IMR-90 (cell line): ENCODE results near the gene LPIN1. TPM values are rescaled to one million over a fixed set of nuclear protein-coding genes. Genes with fewer than 3 reads are reported as not detected.

Experiments used
- ATAC-seq: fragments of 200-7000 bp; cut with Tn5 transposase; 2 replicates; pipeline ENCODE4 v1.9.1; 2020; ENCODE audit warnings: low read depth, mild to moderate bottlenecking, moderate library complexity
- BruUV-seq: library from RNA; stranded (reverse); fragments of 400-500 nt; replicated peaks from 2 replicates; lab custom pipeline; 2021; lab: Mats Ljungman, UMichigan
- CTCF ChIA-PET: fragments of 300-600 bp; formaldehyde crosslinking; extraction: SDS; loops from one replicate; lab custom pipeline; 2021; ENCODE audit warnings: antibody characterized with exemption; lab: Yijun Ruan, JAX
- POLR2A ChIA-PET: fragments of 300-600 bp; sonication (Branson Sonifier 250); formaldehyde crosslinking; loops from one replicate; lab custom pipeline; 2022; ENCODE audit warnings: antibody characterized with exemption; ENCODE audit not compliant: unreplicated experiment; lab: Charles Lee
- DNase-seq: peaks from one replicate; pipeline ENCODE4 v3.0.0; 2013
- H2AFZ ChIP-seq: replicated peaks from 2 replicates; pipeline ENCODE3; 2013; ENCODE audit warnings: low read length, mild to moderate bottlenecking; ENCODE audit not compliant: poor library complexity
- H2AK5ac ChIP-seq: 2 replicates; pipeline ENCODE4 v1.6.1; 2013; ENCODE audit warnings: low read depth, low read length, inconsistent platforms
- H2AK9ac ChIP-seq: replicated peaks from 2 replicates; pipeline ENCODE3; 2013; ENCODE audit warnings: mild to moderate bottlenecking, low read depth, low read length, moderate library complexity; ENCODE audit not compliant: poor library complexity
- H2BK120ac ChIP-seq: 2 replicates; pipeline ENCODE4 v1.6.1; 2013; ENCODE audit warnings: low read depth, low read length, inconsistent platforms
- H2BK15ac ChIP-seq: 3 replicates; pipeline ENCODE4 v1.6.1; 2013; ENCODE audit warnings: low read depth, low read length, inconsistent platforms
- H2BK20ac ChIP-seq: 2 replicates; pipeline ENCODE4 v1.6.1; 2013; ENCODE audit warnings: low read depth, mild to moderate bottlenecking, inconsistent platforms, low read length, moderate library complexity
- H2BK5ac ChIP-seq: 2 replicates; pipeline ENCODE4 v1.6.1; 2013; ENCODE audit warnings: mild to moderate bottlenecking, low read depth, low read length, inconsistent platforms; ENCODE audit not compliant: poor library complexity, severe bottlenecking
- H3K14ac ChIP-seq: replicated peaks from 2 replicates; pipeline ENCODE4 v1.6.1; 2013; ENCODE audit warnings: low read depth, low read length, inconsistent platforms
- H3K18ac ChIP-seq: 2 replicates; pipeline ENCODE4 v1.6.1; 2013; ENCODE audit warnings: low read depth, low read length, control low read depth
- H3K23ac ChIP-seq: 2 replicates; pipeline ENCODE4 v1.6.1; 2013; ENCODE audit warnings: low read depth, low read length, inconsistent platforms
- H3K27ac ChIP-seq: 2 replicates; pipeline ENCODE4 v1.5.1; 2013; ENCODE audit warnings: mild to moderate bottlenecking, control low read depth, low read length; ENCODE audit not compliant: insufficient read depth
- H3K27me3 ChIP-seq: 2 replicates; pipeline ENCODE4 v1.6.1; 2013; ENCODE audit warnings: low read length; ENCODE audit not compliant: control insufficient read depth, insufficient read depth
- H3K36me3 ChIP-seq: 2 replicates; pipeline ENCODE4 v1.6.1; 2013; ENCODE audit warnings: low read length, mixed read lengths; ENCODE audit not compliant: control insufficient read depth, insufficient read depth
- H3K4ac ChIP-seq: 2 replicates; pipeline ENCODE4 v1.6.1; 2013; ENCODE audit warnings: low read depth, low read length, inconsistent platforms
- H3K4me1 ChIP-seq: 2 replicates; pipeline ENCODE4 v1.6.1; 2013; ENCODE audit warnings: low read length, mixed read lengths; ENCODE audit not compliant: control insufficient read depth, insufficient read depth
- H3K4me2 ChIP-seq: 2 replicates; pipeline ENCODE4 v1.6.1; 2013; ENCODE audit warnings: low read depth, mild to moderate bottlenecking, control low read depth, low read length, moderate library complexity
- H3K4me3 ChIP-seq: 2 replicates; pipeline ENCODE4 v1.5.1; 2013; ENCODE audit warnings: low read depth, mild to moderate bottlenecking, control low read depth, low read length, moderate library complexity; ENCODE audit not compliant: insufficient read depth
- H3K56ac ChIP-seq: 2 replicates; pipeline ENCODE4 v1.6.1; 2013; ENCODE audit warnings: low read length, inconsistent platforms; ENCODE audit not compliant: insufficient read depth; ENCODE audit errors: extremely low read depth
- H3K79me1 ChIP-seq, 2 experiments: 2 replicates each; pipeline ENCODE4 v1.6.1; 2013; ENCODE audit warnings: low read length in 2 of 2, inconsistent platforms in 1 of 2, low read depth in 1 of 2
- H3K9ac ChIP-seq: 2 replicates; pipeline ENCODE4 v1.6.1; 2013; ENCODE audit warnings: low read depth, low read length, control low read depth
- H3K9me1 ChIP-seq: 2 replicates; pipeline ENCODE4 v1.6.1; 2013; ENCODE audit warnings: low read length, inconsistent platforms; ENCODE audit not compliant: insufficient read depth
- H3K9me3 ChIP-seq: 2 replicates; pipeline ENCODE4 v1.6.1; 2013; ENCODE audit warnings: low read length; ENCODE audit not compliant: control insufficient read depth, insufficient read depth
- H4K20me1 ChIP-seq: 2 replicates; pipeline ENCODE4 v1.6.1; 2013; ENCODE audit warnings: low read length, inconsistent platforms; ENCODE audit not compliant: insufficient read depth
- H4K5ac ChIP-seq: 2 replicates; pipeline ENCODE4 v1.6.1; 2013; ENCODE audit warnings: mild to moderate bottlenecking, low read depth, low read length, control low read depth
- H4K8ac ChIP-seq, 2 experiments: 2 replicates each; pipeline ENCODE4 v1.6.1; 2013; ENCODE audit warnings: low read depth in 2 of 2, low read length in 2 of 2, control low read depth in 1 of 2, inconsistent platforms in 1 of 2
- H4K91ac ChIP-seq: 2 replicates; pipeline ENCODE4 v1.6.1; 2013; ENCODE audit warnings: low read depth, low read length, inconsistent platforms; ENCODE audit not compliant: insufficient read depth
- MAZ ChIP-seq: IDR thresholded peaks from 2 replicates; pipeline ENCODE4 v1.6.1; 2012; ENCODE audit warnings: low read depth, mild to moderate bottlenecking, low read length, improper control_type of control experiment, moderate library complexity, borderline replicate concordance
- NFE2L2 ChIP-seq: fragments of 150-350 bp; IDR thresholded peaks from 2 replicates; pipeline ENCODE4 v1.6.1; 2016; ENCODE audit warnings: low read depth, mild to moderate bottlenecking, low read length
- POLR2A ChIP-seq: IDR thresholded peaks from 2 replicates; pipeline ENCODE4 v1.6.1; 2012; ENCODE audit warnings: mild to moderate bottlenecking, low read depth, low read length
- WGBS, 2 experiments: methylation state at CpG; one replicate each; pipeline versions ENCODE4 v1.1.5 to v1.1.7; 2013; ENCODE audit warnings: missing lambda C conversion rate in 2 of 2; ENCODE audit not compliant: insufficient read length in 1 of 2; ENCODE audit errors: extremely low coverage in 2 of 2; 5-methylcytosine and 5-hydroxymethylcytosine counted together
- dilution Hi-C: fragments of 300-500 bp; cut with HindIII; formaldehyde crosslinking; loops from one replicate; pipeline ENCODE4 v1.14.3; 2018; ENCODE audit warnings: low sequenced_read_pairs; ENCODE audit not compliant: unreplicated experiment
- in situ Hi-C: fragments of 300-500 bp; cut with MboI; formaldehyde crosslinking; loops from 3 replicates; pipeline ENCODE4 v1.14.3; 2019; ENCODE audit warnings: low sequenced_read_pairs, inconsistent platforms, mixed read lengths
- intact Hi-C: fragments of 100-400 bp; cut with micrococcal nuclease; formaldehyde crosslinking; loops from 2 replicates; pipeline ENCODE4 v1.10.0; 2022
- polyA plus RNA-seq, 3 experiments: library from polyadenylated mRNA; depleted of rRNA; stranded (reverse); fragments of >200 nt; gene quantifications; 2 replicates each; pipeline ENCODE4 v1.2.3, GENCODE V29; 2012; ENCODE audit warnings: low replicate concordance in 1 of 3
- total RNA-seq: library from RNA; depleted of rRNA; stranded (reverse); fragments of >200 nt; gene quantifications from 2 replicates; pipeline ENCODE4 v1.2.3, GENCODE V29; 2012

LPIN1 gene
- total and polyA plus RNA-seq, 2 of the 4 experiments (the other 2 are of a cell fraction) = 21.3 to 25.1 TPM

- dilution Hi-C loops = no loop called here
- in situ Hi-C loops = loop anchor here (10.0 kb wide), 1 partner anchor 853 kb away; the partner anchor contains the start of gene TRIB2
- POLR2A ChIA-PET = no interaction called here
Observed at GRCh38 chr2:11862049-11862448, 115.6 kb downstream of the LPIN1 start.

More at GRCh38 chr2:11862049-11862448, 115.6 kb downstream of the LPIN1 start:
- ATAC-seq (no peak), DNase-seq (no peak)
- no peak overlapping the region for H3K4me3 ChIP-seq
- no peak overlapping the region for H2AK5ac ChIP-seq
- no peak overlapping the region for H3K23ac ChIP-seq
- H2BK20ac ChIP-seq = no peak overlapping the region
- H3K4me1 ChIP-seq = peaks cover 2% of the 10 kb centered on the region; the same call in 1 of the 2 replicates
- TF ChIP-seq MAZ = no peak
- TF ChIP-seq POLR2A = no peak
- no peak for TF ChIP-seq NFE2L2
- CTCF ChIA-PET = interaction anchor here (1.3 kb wide), 1 partner anchor 1145 kb away, joined by 4 read pairs; no protein-coding TSS in a partner anchor
- no peaks in the 10 kb centered on the region for H4K20me1 ChIP-seq
- no peak overlapping the region for H4K8ac ChIP-seq
- H3K4ac ChIP-seq = peak overlapping the region; percentile 49; the same call in 1 of the 2 replicates
- H2BK15ac ChIP-seq = no peak overlapping the region
- H2AFZ ChIP-seq = no peak overlapping the region
- H3K9ac ChIP-seq = no peak overlapping the region
- H3K27me3 ChIP-seq = no peaks in the 10 kb centered on the region; the same call in 1 of the 2 replicates
- no TSS peak for BruUV-seq
- no peak overlapping the region for H3K27ac ChIP-seq
- no peaks in the 10 kb centered on the region for H3K79me1 ChIP-seq
- H3K36me3 ChIP-seq = no peaks in the 10 kb centered on the region
- H2BK120ac ChIP-seq = no peak overlapping the region
- no peak overlapping the region for H3K14ac ChIP-seq
- no peak overlapping the region for H3K4me2 ChIP-seq
- H4K91ac ChIP-seq = no peak overlapping the region
- H2AK9ac ChIP-seq = no peak overlapping the region
- WGBS, 2 experiments = no CpG with 5 or more reads among the region's 3 CpGs
- no peak overlapping the region for H3K56ac ChIP-seq
- no peak overlapping the region for H3K18ac ChIP-seq
- peaks cover 10% of the 10 kb centered on the region; the same call in 1 of the 2 replicates for H3K9me3 ChIP-seq
- no peak overlapping the region for H4K5ac ChIP-seq
- intact Hi-C loops = loop anchor here (2.0 to 5.0 kb wide), 3 partner anchors 189 to 1145 kb away; no protein-coding TSS in a partner anchor
- no peaks in the 10 kb centered on the region for H3K9me1 ChIP-seq
- H2BK5ac ChIP-seq = no peak overlapping the region
